CD4-positive, CD25-positive, alpha-beta regulatory T cell (primary cell): Measurements from ENCODE around the gene APCDD1L. TPM values are rescaled to one million over a fixed set of nuclear protein-coding genes. Genes with fewer than 3 reads are reported as not detected.
"Not testable (repeated sequence)": the region's sequence is repeated elsewhere in the genome, so short reads cannot be mapped to it uniquely, and the experiment has no call there.

ENCODE experiments used
- ATAC-seq, 2 donors: fragments of 150-1000 bp; cut with Tn5 transposase; one replicate each; pipeline ENCODE4 v1.10.0; 2021; ENCODE audit warnings: low read depth in 2 of 2, moderate number of reproducible peaks in 2 of 2, moderate library complexity in 1 of 2
- DNase-seq, 3 donors: peaks; one replicate each; pipeline versions ENCODE4 v3.0.0 to v3.0.0-alpha.2; 2012 to 2022; ENCODE audit warnings: mixed read lengths in 1 of 3
- H3K27ac ChIP-seq: one replicate; pipeline ENCODE4 v1.7.0; 2013; ENCODE audit warnings: mild to moderate bottlenecking, low read length; ENCODE audit not compliant: insufficient read depth, poor library complexity, severe bottlenecking
- H3K27me3 ChIP-seq: one replicate; pipeline ENCODE4 v1.7.0; 2013; ENCODE audit warnings: low read length; ENCODE audit not compliant: control insufficient read depth, insufficient read depth
- H3K36me3 ChIP-seq: one replicate; pipeline ENCODE4 v1.7.0; 2013; ENCODE audit warnings: mild to moderate bottlenecking, low read length, moderate library complexity; ENCODE audit not compliant: control insufficient read depth, insufficient read depth
- H3K4me1 ChIP-seq: 2 replicates; pipeline ENCODE4 v1.7.0; 2013; ENCODE audit warnings: mild to moderate bottlenecking, low read length; ENCODE audit not compliant: insufficient read depth, control insufficient read depth, poor library complexity, severe bottlenecking
- H3K4me3 ChIP-seq: one replicate; pipeline ENCODE4 v1.7.0; 2013; ENCODE audit warnings: low read depth, mild to moderate bottlenecking, low read length, moderate library complexity
- H3K9me3 ChIP-seq, 2 experiments: 1 replicate in 1 of 2; 2 replicates in 1 of 2; pipeline ENCODE4 v1.7.0; 2013; ENCODE audit warnings: low read length in 2 of 2, mild to moderate bottlenecking in 1 of 2, moderate library complexity in 1 of 2; ENCODE audit not compliant: control insufficient read depth in 2 of 2
- H3K27ac Mint-ChIP-seq, 3 donors: one replicate each; pipeline ENCODE4 v1.8.0; 2020 to 2022; ENCODE audit warnings: mild to moderate bottlenecking in 3 of 3, mixed read lengths in 3 of 3, moderate library complexity in 2 of 3
- H3K27me3 Mint-ChIP-seq: one replicate; pipeline ENCODE4 v1.8.0; 2022; ENCODE audit warnings: mild to moderate bottlenecking, mixed read lengths
- H3K36me3 Mint-ChIP-seq: one replicate; pipeline ENCODE4 v1.8.0; 2020; ENCODE audit warnings: mixed read lengths
- H3K4me1 Mint-ChIP-seq, 4 donors: one replicate each; pipeline ENCODE4 v1.8.0; 2020 to 2022; ENCODE audit warnings: mixed read lengths in 4 of 4, mild to moderate bottlenecking in 1 of 4
- H3K4me3 Mint-ChIP-seq, 4 donors: one replicate each; pipeline ENCODE4 v1.8.0; 2020 to 2022; ENCODE audit warnings: mild to moderate bottlenecking in 4 of 4, mixed read lengths in 4 of 4, moderate library complexity in 3 of 4
- H3K9me3 Mint-ChIP-seq, 7 donors: one replicate each; pipeline ENCODE4 v1.8.0; 2020 to 2022; ENCODE audit warnings: mixed read lengths in 7 of 7, mild to moderate bottlenecking in 3 of 7, moderate library complexity in 2 of 7
- polyA plus RNA-seq, 4 donors: library from polyadenylated mRNA; unstranded; fragments of 300-500 nt; fragmentation: Illumina TruSeq; gene quantifications; one replicate each; pipeline ENCODE4 v1.2.3, GENCODE V29; 2021
- total RNA-seq: library from RNA; stranded (reverse); gene quantifications from one replicate; pipeline ENCODE4 v1.2.3, GENCODE V29; 2022

Gene APCDD1L
- total and polyA plus RNA-seq, 5 donors from 2014 or later: 0.62 TPM; not detected in 4

DNA sequence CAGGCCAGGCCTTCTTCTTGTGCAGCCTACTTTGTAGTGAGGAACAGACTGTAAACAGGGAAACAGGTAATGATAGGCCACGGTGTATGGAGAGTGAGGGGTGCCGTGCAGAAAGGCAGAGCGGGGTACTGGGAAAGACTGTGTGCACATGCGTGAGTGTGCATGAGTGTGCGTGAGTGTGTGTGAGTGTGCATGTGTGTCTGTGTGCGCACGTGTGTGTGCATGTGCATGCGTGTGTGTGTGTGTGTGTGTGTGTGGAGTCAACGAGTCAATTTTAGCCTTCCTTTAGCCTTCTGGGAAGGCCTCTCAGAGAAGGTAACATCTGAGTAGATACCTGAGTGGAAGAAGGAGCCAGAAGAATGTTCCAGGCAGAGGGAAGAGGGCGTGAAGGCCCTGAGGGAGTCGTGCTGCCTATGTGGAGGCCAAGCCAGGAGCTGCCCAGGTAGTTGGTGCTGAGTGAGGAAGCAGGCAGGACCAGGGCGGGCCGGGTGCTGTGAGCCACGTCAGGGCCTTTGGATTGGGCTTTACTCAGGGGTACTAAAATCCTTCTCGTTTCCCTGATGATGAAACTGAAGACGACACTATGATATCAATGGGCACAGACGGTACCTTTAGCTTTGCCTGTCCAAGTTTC, 6.3 kb downstream of the APCDD1L start:
- peaks cover 2% of the 10 kb centered on the region for H3K27me3 ChIP-seq
- DNase-seq (no peak), ATAC-seq (no peak)
- H3K4me1 ChIP-seq: no peaks in the 10 kb centered on the region
- H3K36me3 Mint-ChIP-seq: no peaks in the 10 kb centered on the region
- peaks cover 18 to 25% of the 10 kb centered on the region in 2 experiments for H3K9me3 ChIP-seq
- peaks cover 15% of the 10 kb centered on the region for H3K27me3 Mint-ChIP-seq
- no peak overlapping the region for H3K27ac Mint-ChIP-seq
- H3K4me3 ChIP-seq: no peak overlapping the region
- H3K4me3 Mint-ChIP-seq: no peak overlapping the region
- no peaks in the 10 kb centered on the region for H3K4me1 Mint-ChIP-seq
- H3K27ac ChIP-seq: no peak overlapping the region
- H3K36me3 ChIP-seq: no peaks in the 10 kb centered on the region
- peaks cover 0 to 27% (median 11%) of the 10 kb centered on the region in 7 donors for H3K9me3 Mint-ChIP-seq

DNA sequence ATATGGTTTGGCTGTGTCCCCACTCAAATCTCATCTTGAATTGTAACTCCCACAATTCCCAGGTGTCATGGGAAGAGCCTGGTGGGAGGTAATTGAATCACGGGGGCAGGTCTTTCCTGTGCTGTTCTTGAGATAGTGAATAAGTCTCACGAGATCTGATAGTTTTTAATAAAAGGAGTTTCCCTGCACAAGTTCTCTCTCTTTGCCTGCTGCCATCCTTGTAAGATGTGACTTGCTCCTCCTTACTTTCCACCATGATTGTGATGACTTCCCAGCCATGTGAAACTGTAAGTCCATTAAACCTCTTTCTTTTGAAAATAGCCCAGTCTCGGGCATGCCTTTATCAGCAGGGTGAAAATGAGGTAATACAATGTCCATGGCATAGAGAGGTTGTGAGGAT, 8.2 kb downstream of the APCDD1L start:
- not testable (repeated sequence) for H3K27me3 ChIP-seq, H3K27me3 Mint-ChIP-seq, H3K36me3 Mint-ChIP-seq, DNase-seq, H3K4me3 ChIP-seq, H3K36me3 ChIP-seq, H3K27ac ChIP-seq, H3K4me3 Mint-ChIP-seq, H3K4me1 Mint-ChIP-seq, ATAC-seq, H3K4me1 ChIP-seq, H3K27ac Mint-ChIP-seq
- peaks cover 0 to 30% (median 9%) of the 10 kb centered on the region in 7 donors for H3K9me3 Mint-ChIP-seq
- peaks cover 18 to 26% of the 10 kb centered on the region in 2 experiments for H3K9me3 ChIP-seq

- Histone ChIP-seq H3K27me3 (peaks cover 2% of the 10 kb centered on the region), H3K4me1 (no peaks in the 10 kb centered on the region), H3K27ac (no peak overlapping the region), H3K9me3 (peaks cover 18 to 26% of the 10 kb centered on the region in 2 experiments), H3K4me3 (no peak overlapping the region), H3K36me3 (no peaks in the 10 kb centered on the region)
- Mint-ChIP-seq H3K4me1 (no peaks in the 10 kb centered on the region), H3K36me3 (no peaks in the 10 kb centered on the region), H3K4me3 (no peak overlapping the region), H3K27ac (no peak overlapping the region), H3K9me3 (peaks cover 0 to 30% (median 9%) of the 10 kb centered on the region in 7 donors), H3K27me3 (peaks cover 4% of the 10 kb centered on the region)
- ATAC-seq (no peak), DNase-seq (no peak)
These were observed 10.6 kb downstream of the APCDD1L start for GRCh38 chr20:58504566-58504965.

DNA sequence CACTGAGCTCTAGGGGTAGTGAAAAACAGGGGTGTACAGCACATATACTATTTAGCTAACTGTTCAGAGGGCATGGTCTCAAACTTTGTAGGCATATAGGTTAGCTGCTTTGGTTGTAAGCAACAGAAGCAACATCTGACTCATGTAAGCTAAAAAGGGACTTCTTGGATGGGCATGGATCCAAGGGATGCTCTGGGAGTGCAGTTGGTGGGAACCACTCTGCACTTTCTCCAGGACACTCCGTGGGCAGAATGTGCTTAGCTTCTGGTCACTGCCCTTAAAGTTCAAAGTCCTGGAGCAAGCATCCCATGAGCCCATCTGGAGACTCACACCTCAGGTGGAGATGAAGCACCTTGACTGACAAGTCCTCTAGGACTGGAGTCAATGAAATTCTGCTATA, 11.5 kb downstream of the APCDD1L start:
- ATAC-seq: no peak

DNA sequence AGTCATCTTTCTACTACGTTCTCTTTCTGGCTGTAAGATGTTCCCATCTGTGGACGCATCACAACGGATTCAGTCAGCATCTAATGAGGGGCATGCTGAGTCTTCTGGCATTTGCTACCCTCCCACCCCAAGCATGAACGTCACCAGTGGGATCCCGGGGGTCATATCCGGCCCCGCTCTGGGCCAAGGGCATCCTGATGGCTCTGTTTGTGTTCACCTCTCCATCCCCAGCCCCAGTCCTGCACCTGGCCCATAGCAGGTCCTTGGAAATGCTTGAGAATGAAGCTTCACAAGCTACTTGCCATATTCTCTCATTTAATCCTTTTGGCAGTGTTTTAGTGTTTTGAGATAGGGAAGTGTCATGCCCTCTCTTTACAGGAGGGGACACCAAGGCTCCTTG, 14.9 kb downstream of the APCDD1L start:
- ATAC-seq: no peak
- Mint-ChIP-seq H3K27me3 (peaks cover 7% of the 10 kb centered on the region), H3K36me3 (no peaks in the 10 kb centered on the region), H3K27ac (no peak overlapping the region), H3K9me3 (peaks cover 0 to 13% (median 3%) of the 10 kb centered on the region in 7 donors), H3K4me1 (no peaks in the 10 kb centered on the region), H3K4me3 (no peak overlapping the region)
- H3K9me3 ChIP-seq: peaks cover 12 to 13% of the 10 kb centered on the region in 2 experiments
- H3K36me3 ChIP-seq: no peaks in the 10 kb centered on the region
- no peak overlapping the region for H3K27ac ChIP-seq
- DNase-seq: no peak
- no peaks in the 10 kb centered on the region for H3K27me3 ChIP-seq
- H3K4me1 ChIP-seq: no peaks in the 10 kb centered on the region
- H3K4me3 ChIP-seq: no peak overlapping the region

More for the DNA sequence above, 11.5 kb downstream of the APCDD1L start:
- Mint-ChIP-seq H3K36me3 (no peaks in the 10 kb centered on the region), H3K27ac (no peak overlapping the region), H3K9me3 (peaks cover 0 to 30% (median 11%) of the 10 kb centered on the region in 7 donors), H3K27me3 (peaks cover 4% of the 10 kb centered on the region), H3K4me3 (no peak overlapping the region), H3K4me1 (no peaks in the 10 kb centered on the region)
- H3K9me3 ChIP-seq: peaks cover 18 to 26% of the 10 kb centered on the region in 2 experiments
- H3K4me1 ChIP-seq: no peaks in the 10 kb centered on the region
- H3K27me3 ChIP-seq: peaks cover 2% of the 10 kb centered on the region
- H3K27ac ChIP-seq: no peak overlapping the region
- DNase-seq: no peak
- no peaks in the 10 kb centered on the region for H3K36me3 ChIP-seq
- H3K4me3 ChIP-seq: no peak overlapping the region

GRCh38 chr20:58498470-58499068, 16.6 kb downstream of the APCDD1L start:
- DNase-seq (no peak), ATAC-seq (no peak)
- no peak overlapping the region for H3K4me3 Mint-ChIP-seq
- H3K36me3 ChIP-seq: no peaks in the 10 kb centered on the region
- H3K27ac Mint-ChIP-seq: no peak overlapping the region
- H3K4me3 ChIP-seq: no peak overlapping the region
- H3K4me1 ChIP-seq: no peaks in the 10 kb centered on the region
- peaks cover 0 to 5% (median 0%) of the 10 kb centered on the region in 7 donors for H3K9me3 Mint-ChIP-seq
- no peaks in the 10 kb centered on the region for H3K9me3 ChIP-seq
- H3K27me3 Mint-ChIP-seq: peaks cover 7% of the 10 kb centered on the region
- no peaks in the 10 kb centered on the region for H3K27me3 ChIP-seq
- no peaks in the 10 kb centered on the region for H3K4me1 Mint-ChIP-seq
- H3K27ac ChIP-seq: no peak overlapping the region
- H3K36me3 Mint-ChIP-seq: no peaks in the 10 kb centered on the region

- no peaks in the 10 kb centered on the region for H3K36me3 Mint-ChIP-seq
- H3K4me1 Mint-ChIP-seq: no peaks in the 10 kb centered on the region
- H3K4me3 Mint-ChIP-seq: no peak overlapping the region
These were observed 17.3 kb downstream of the APCDD1L start for GRCh38 chr20:58497724-58498469.

More at GRCh38 chr20:58497724-58498469, 17.3 kb downstream of the APCDD1L start:
- H3K9me3 Mint-ChIP-seq: peaks cover 0 to 4% (median 0%) of the 10 kb centered on the region in 7 donors
- no peaks in the 10 kb centered on the region for H3K4me1 ChIP-seq
- H3K9me3 ChIP-seq: no peaks in the 10 kb centered on the region
- ATAC-seq: no peak
- peaks cover 7% of the 10 kb centered on the region for H3K27me3 Mint-ChIP-seq
- H3K27me3 ChIP-seq: no peaks in the 10 kb centered on the region
- H3K4me3 ChIP-seq: no peak overlapping the region
- no peak for DNase-seq
- no peaks in the 10 kb centered on the region for H3K36me3 ChIP-seq
- H3K27ac Mint-ChIP-seq: no peak overlapping the region
- H3K27ac ChIP-seq: no peak overlapping the region
